NCI-H1930 (cell line): ENCODE measurements around the gene ACADS.

Experiments
- DNase-seq, 2 experiments: peaks; one replicate each; lab custom pipeline; 2025; lab: John Stamatoyannopoulos, UW

ACADS gene

GRCh38 chr12:120757949-120758348 lies 32.3 kb downstream of the ACADS start:
- DNase-seq, result no peak

- DNase-seq, result no peak
Observed at GRCh38 chr12:120758798-120759590, 33.4 kb downstream of the ACADS start.

GRCh38 chr12:120759591-120760348 lies 34.1 kb downstream of the ACADS start:
- DNase-seq, result no peak

- no peak for DNase-seq
Observed at GRCh38 chr12:120760349-120761254, 35.0 kb downstream of the ACADS start.

- no peak for DNase-seq
Observed at GRCh38 chr12:120761519-120761934, 35.9 kb downstream of the ACADS start.

GRCh38 chr12:120762086-120762485 lies 36.5 kb downstream of the ACADS start:
- DNase-seq, result no peak

GRCh38 chr12:120763250-120763649 lies 37.6 kb downstream of the ACADS start:
- DNase-seq, result no peak

- DNase-seq, result no peak
Observed at GRCh38 chr12:120764816-120765215, 39.2 kb downstream of the ACADS start.

GRCh38 chr12:120766566-120766965 lies 40.9 kb downstream of the ACADS start:
- no peak for DNase-seq

GRCh38 chr12:120767071-120768024 lies 41.7 kb downstream of the ACADS start:
- no peak for DNase-seq

- DNase-seq, result no peak
Observed at GRCh38 chr12:120771097-120771496, 45.5 kb downstream of the ACADS start.

GRCh38 chr12:120774169-120774916 lies 48.7 kb downstream of the ACADS start:
- no peak for DNase-seq

GRCh38 chr12:120775862-120776552 lies 50.4 kb downstream of the ACADS start:
- no peak for DNase-seq

- no peak for DNase-seq
Observed at GRCh38 chr12:120783197-120783596, 57.6 kb downstream of the ACADS start.

- DNase-seq, result no peak
Observed at GRCh38 chr12:120784804-120785203, 59.2 kb downstream of the ACADS start.

- DNase-seq, result no peak
Observed at GRCh38 chr12:120787889-120788288, 62.3 kb downstream of the ACADS start.
